Measurements from ENCODE around the gene NOS1AP. TPM values are rescaled to one million over a fixed set of nuclear protein-coding genes. Genes with fewer than 3 reads are reported as not detected.
A peak's percentile ranks its signal among the peaks of the same experiment; 100 is the strongest.

The NOS1AP gene
- total RNA-seq, 1 experiment from 2014 or later = 14.7 TPM

DNA sequence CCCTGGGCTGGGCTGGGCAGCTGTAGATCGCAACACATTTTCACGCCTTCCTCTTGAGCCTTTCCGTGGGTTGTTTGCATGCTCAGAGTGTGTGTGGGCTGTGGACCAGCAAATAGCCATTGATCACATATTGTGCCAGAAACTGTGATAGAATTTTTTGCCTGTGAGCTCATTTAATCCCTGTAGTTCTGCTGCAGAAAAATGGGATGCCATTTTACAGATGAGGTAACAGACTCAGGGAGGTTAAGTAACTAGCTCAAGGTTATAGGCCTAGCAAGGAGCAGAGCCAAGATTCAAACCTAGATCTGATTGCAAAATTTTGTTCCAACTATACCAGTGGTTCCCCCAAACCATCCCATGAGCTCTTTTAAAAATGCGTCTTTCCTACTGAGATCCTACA, 296.7 kb downstream of the NOS1AP start:
- no peak for TF ChIP-seq ESRRA (CRISPR knock-in tag; IDR thresholded peaks at IDR 0.05; ENCODE audit: borderline replicate concordance)
- TF ChIP-seq, protein P1, sequence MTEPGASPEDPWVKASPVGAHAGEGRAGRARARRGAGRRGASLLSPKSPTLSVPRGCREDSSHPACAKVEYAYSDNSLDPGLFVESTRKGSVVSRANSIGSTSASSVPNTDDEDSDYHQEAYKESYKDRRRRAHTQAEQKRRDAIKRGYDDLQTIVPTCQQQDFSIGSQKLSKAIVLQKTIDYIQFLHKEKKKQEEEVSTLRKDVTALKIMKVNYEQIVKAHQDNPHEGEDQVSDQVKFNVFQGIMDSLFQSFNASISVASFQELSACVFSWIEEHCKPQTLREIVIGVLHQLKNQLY (CRISPR knock-in tag; IDR thresholded peaks at IDR 0.05) = no peak
- TF ChIP-seq, protein P2, sequence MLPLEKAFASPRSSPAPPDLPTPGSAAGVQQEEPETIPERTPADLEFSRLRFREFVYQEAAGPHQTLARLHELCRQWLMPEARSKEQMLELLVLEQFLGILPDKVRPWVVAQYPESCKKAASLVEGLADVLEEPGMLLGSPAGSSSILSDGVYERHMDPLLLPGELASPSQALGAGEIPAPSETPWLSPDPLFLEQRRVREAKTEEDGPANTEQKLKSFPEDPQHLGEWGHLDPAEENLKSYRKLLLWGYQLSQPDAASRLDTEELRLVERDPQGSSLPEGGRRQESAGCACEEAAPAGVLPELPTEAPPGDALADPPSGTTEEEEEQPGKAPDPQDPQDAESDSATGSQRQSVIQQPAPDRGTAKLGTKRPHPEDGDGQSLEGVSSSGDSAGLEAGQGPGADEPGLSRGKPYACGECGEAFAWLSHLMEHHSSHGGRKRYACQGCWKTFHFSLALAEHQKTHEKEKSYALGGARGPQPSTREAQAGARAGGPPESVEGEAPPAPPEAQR (CRISPR knock-in tag; IDR thresholded peaks at IDR 0.05) = no peak
- no peak for TF ChIP-seq PRRX2 (CRISPR knock-in tag; IDR thresholded peaks at IDR 0.05)
- TF ChIP-seq, protein P3, sequence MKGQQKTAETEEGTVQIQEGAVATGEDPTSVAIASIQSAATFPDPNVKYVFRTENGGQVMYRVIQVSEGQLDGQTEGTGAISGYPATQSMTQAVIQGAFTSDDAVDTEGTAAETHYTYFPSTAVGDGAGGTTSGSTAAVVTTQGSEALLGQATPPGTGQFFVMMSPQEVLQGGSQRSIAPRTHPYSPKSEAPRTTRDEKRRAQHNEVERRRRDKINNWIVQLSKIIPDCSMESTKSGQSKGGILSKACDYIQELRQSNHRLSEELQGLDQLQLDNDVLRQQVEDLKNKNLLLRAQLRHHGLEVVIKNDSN (CRISPR knock-in tag; IDR thresholded peaks at IDR 0.05) = no peak
- no peak for TF ChIP-seq ZBTB21 (CRISPR knock-in tag; IDR thresholded peaks at IDR 0.05; ENCODE audit: borderline replicate concordance)
- no peak for TF ChIP-seq TEAD1 (CRISPR knock-in tag; IDR thresholded peaks at IDR 0.05)
- no peak for TF ChIP-seq NFYB (CRISPR knock-in tag; conservative IDR thresholded peaks at IDR 0.05; ENCODE audit: low read depth)
- TF ChIP-seq ZNF423 (CRISPR knock-in tag; IDR thresholded peaks at IDR 0.05) = no peak
- TF ChIP-seq ZNF671 (CRISPR knock-in tag; IDR thresholded peaks at IDR 0.05) = no peak
- TF ChIP-seq FOXJ3 (CRISPR knock-in tag; IDR thresholded peaks at IDR 0.05; ENCODE audit: borderline replicate concordance) = no peak
- TF ChIP-seq, protein P4, sequence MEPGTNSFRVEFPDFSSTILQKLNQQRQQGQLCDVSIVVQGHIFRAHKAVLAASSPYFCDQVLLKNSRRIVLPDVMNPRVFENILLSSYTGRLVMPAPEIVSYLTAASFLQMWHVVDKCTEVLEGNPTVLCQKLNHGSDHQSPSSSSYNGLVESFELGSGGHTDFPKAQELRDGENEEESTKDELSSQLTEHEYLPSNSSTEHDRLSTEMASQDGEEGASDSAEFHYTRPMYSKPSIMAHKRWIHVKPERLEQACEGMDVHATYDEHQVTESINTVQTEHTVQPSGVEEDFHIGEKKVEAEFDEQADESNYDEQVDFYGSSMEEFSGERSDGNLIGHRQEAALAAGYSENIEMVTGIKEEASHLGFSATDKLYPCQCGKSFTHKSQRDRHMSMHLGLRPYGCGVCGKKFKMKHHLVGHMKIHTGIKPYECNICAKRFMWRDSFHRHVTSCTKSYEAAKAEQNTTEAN (CRISPR knock-in tag; IDR thresholded peaks at IDR 0.05) = no peak
- no peak for TF ChIP-seq EMX1 (CRISPR knock-in tag; IDR thresholded peaks at IDR 0.05)
- no peaks in the 10 kb centered on the region for H3K9me3 Mint-ChIP-seq
- CTCF ChIA-PET = interaction anchor here (0.8 to 4.1 kb wide), 4 partner anchors 8 to 310 kb away, joined by 3 to 27 read pairs (median 4); no protein-coding TSS in a partner anchor
- DNase-seq (ENCODE audit: low spot score) = no peak
- no peak overlapping the region for H3K4me3 Mint-ChIP-seq
- H3K36me3 Mint-ChIP-seq = peaks cover 2% of the 10 kb centered on the region; the same call in 1 of the 2 replicates
- no peaks in the 10 kb centered on the region for H3K27me3 Mint-ChIP-seq (ENCODE audit: low read depth)
- POLR2A ChIA-PET = no interaction called here
- H3K4me1 Mint-ChIP-seq = no peaks in the 10 kb centered on the region
- no peak overlapping the region for H3K27ac Mint-ChIP-seq
- no peak for ATAC-seq

DNA sequence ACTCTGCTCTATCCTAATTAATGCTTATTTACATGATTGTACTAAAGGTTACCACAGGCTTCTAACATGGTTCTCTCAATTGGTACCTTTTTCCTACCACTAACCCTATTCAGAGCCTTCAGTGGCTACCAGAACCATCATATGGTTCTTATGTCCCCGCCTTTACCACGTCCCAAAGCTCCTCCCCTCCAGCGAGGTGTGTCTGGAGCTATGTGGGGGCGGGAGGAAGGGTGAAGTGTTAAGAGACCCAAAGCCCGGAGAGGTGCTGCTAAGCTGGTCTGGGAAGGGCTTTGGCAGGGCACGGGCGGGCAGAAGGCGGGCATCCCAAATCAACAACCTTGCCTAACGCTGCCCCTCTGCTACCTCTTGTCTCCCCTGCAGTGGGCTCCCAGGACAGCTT, 297.2 kb downstream of the NOS1AP start:
- ChIA-PET POLR2A (no interaction called here), CTCF (interaction anchor here (0.8 to 4.1 kb wide), 4 partner anchors 9 to 310 kb away, joined by 3 to 27 read pairs (median 4); no protein-coding TSS in a partner anchor)
- Mint-ChIP-seq H3K36me3 (peaks cover 2% of the 10 kb centered on the region; the same call in 1 of the 2 replicates), H3K4me1 (no peaks in the 10 kb centered on the region), H3K9me3 (no peaks in the 10 kb centered on the region), H3K4me3 (no peak overlapping the region), H3K27ac (no peak overlapping the region), H3K27me3 (ENCODE audit: low read depth) (no peaks in the 10 kb centered on the region)
- TF ChIP-seq, protein P5, sequence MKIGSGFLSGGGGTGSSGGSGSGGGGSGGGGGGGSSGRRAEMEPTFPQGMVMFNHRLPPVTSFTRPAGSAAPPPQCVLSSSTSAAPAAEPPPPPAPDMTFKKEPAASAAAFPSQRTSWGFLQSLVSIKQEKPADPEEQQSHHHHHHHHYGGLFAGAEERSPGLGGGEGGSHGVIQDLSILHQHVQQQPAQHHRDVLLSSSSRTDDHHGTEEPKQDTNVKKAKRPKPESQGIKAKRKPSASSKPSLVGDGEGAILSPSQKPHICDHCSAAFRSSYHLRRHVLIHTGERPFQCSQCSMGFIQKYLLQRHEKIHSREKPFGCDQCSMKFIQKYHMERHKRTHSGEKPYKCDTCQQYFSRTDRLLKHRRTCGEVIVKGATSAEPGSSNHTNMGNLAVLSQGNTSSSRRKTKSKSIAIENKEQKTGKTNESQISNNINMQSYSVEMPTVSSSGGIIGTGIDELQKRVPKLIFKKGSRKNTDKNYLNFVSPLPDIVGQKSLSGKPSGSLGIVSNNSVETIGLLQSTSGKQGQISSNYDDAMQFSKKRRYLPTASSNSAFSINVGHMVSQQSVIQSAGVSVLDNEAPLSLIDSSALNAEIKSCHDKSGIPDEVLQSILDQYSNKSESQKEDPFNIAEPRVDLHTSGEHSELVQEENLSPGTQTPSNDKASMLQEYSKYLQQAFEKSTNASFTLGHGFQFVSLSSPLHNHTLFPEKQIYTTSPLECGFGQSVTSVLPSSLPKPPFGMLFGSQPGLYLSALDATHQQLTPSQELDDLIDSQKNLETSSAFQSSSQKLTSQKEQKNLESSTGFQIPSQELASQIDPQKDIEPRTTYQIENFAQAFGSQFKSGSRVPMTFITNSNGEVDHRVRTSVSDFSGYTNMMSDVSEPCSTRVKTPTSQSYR (CRISPR knock-in tag; IDR thresholded peaks at IDR 0.05) = no peak
- no peak for TF ChIP-seq ZBTB21 (CRISPR knock-in tag; IDR thresholded peaks at IDR 0.05; ENCODE audit: borderline replicate concordance)
- TF ChIP-seq, protein P6, sequence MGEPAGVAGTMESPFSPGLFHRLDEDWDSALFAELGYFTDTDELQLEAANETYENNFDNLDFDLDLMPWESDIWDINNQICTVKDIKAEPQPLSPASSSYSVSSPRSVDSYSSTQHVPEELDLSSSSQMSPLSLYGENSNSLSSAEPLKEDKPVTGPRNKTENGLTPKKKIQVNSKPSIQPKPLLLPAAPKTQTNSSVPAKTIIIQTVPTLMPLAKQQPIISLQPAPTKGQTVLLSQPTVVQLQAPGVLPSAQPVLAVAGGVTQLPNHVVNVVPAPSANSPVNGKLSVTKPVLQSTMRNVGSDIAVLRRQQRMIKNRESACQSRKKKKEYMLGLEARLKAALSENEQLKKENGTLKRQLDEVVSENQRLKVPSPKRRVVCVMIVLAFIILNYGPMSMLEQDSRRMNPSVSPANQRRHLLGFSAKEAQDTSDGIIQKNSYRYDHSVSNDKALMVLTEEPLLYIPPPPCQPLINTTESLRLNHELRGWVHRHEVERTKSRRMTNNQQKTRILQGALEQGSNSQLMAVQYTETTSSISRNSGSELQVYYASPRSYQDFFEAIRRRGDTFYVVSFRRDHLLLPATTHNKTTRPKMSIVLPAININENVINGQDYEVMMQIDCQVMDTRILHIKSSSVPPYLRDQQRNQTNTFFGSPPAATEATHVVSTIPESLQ (CRISPR knock-in tag; IDR thresholded peaks at IDR 0.05) = no peak
- TF ChIP-seq KAT7 (CRISPR knock-in tag; IDR thresholded peaks at IDR 0.05; ENCODE audit: borderline replicate concordance) = no peak
- TF ChIP-seq ZNF671 (CRISPR knock-in tag; IDR thresholded peaks at IDR 0.05) = no peak
- TF ChIP-seq, protein P7, sequence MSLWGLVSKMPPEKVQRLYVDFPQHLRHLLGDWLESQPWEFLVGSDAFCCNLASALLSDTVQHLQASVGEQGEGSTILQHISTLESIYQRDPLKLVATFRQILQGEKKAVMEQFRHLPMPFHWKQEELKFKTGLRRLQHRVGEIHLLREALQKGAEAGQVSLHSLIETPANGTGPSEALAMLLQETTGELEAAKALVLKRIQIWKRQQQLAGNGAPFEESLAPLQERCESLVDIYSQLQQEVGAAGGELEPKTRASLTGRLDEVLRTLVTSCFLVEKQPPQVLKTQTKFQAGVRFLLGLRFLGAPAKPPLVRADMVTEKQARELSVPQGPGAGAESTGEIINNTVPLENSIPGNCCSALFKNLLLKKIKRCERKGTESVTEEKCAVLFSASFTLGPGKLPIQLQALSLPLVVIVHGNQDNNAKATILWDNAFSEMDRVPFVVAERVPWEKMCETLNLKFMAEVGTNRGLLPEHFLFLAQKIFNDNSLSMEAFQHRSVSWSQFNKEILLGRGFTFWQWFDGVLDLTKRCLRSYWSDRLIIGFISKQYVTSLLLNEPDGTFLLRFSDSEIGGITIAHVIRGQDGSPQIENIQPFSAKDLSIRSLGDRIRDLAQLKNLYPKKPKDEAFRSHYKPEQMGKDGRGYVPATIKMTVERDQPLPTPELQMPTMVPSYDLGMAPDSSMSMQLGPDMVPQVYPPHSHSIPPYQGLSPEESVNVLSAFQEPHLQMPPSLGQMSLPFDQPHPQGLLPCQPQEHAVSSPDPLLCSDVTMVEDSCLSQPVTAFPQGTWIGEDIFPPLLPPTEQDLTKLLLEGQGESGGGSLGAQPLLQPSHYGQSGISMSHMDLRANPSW (CRISPR knock-in tag; conservative IDR thresholded peaks at IDR 0.05; ENCODE audit: low read depth) = no peak
- peak; percentile 62 for ATAC-seq
- no peak for DNase-seq (ENCODE audit: low spot score)

All from WTC11 (cell line).